Keratinocyte (primary cell): Measurements from ENCODE around the gene WDR83.

Experiments used
- EZH2 ChIP-seq: IDR thresholded peaks from one replicate; pipeline ENCODE4 v1.6.1; 2012; ENCODE audit warnings: inconsistent platforms, mild to moderate bottlenecking, low read length, moderate library complexity
- TF ChIP-seq, protein P1 (sequence below), 3 experiments: IDR thresholded peaks in 1 of 3; conservative IDR thresholded peaks in 1 of 3; optimal IDR thresholded peaks in 1 of 3; 2 replicates in 2 of 3; 3 replicates in 1 of 3; pipeline versions ENCODE3 to v1.5.1; 2011; ENCODE audit warnings: low read length in 3 of 3, mild to moderate bottlenecking in 3 of 3, moderate library complexity in 2 of 3, control low read depth in 1 of 3, inconsistent platforms in 1 of 3; ENCODE audit not compliant: insufficient read depth in 2 of 3; ENCODE audit errors: extremely low read depth in 1 of 3

GRCh38 chr19:12705169-12705568 lies 38.6 kb downstream of the WDR83 start:
- no peak for TF ChIP-seq EZH2
- TF ChIP-seq, protein P1, sequence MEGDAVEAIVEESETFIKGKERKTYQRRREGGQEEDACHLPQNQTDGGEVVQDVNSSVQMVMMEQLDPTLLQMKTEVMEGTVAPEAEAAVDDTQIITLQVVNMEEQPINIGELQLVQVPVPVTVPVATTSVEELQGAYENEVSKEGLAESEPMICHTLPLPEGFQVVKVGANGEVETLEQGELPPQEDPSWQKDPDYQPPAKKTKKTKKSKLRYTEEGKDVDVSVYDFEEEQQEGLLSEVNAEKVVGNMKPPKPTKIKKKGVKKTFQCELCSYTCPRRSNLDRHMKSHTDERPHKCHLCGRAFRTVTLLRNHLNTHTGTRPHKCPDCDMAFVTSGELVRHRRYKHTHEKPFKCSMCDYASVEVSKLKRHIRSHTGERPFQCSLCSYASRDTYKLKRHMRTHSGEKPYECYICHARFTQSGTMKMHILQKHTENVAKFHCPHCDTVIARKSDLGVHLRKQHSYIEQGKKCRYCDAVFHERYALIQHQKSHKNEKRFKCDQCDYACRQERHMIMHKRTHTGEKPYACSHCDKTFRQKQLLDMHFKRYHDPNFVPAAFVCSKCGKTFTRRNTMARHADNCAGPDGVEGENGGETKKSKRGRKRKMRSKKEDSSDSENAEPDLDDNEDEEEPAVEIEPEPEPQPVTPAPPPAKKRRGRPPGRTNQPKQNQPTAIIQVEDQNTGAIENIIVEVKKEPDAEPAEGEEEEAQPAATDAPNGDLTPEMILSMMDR (optimal IDR thresholded peaks at IDR 0.05 in 1 of 3, IDR thresholded peaks at IDR 0.05 in 1 of 3, conservative IDR thresholded peaks at IDR 0.05 in 1 of 3; ENCODE audit: extremely low read depth in 1 of 3, insufficient read depth in 2 of 3, low read length in 3 of 3), result no peak
